HepG2 (cell line): ENCODE data around the gene TMCC1. TPM values are rescaled to one million over a fixed set of nuclear protein-coding genes. Genes with fewer than 3 reads are reported as not detected.

ENCODE experiments used
- AHR ChIP-seq: IDR thresholded peaks from 2 replicates; pipeline ENCODE4 v1.6.1; 2018; ENCODE audit warnings: missing genetic modification reagents, missing compliant biosample characterization
- BRD4 ChIP-seq: sonication (generic); formaldehyde crosslinking; IDR thresholded peaks from 2 replicates; pipeline ENCODE4 v1.4.0; 2020; ENCODE audit warnings: missing genetic modification reagents
- FOSL2 ChIP-seq: sonication (generic); formaldehyde crosslinking; IDR thresholded peaks from 2 replicates; pipeline ENCODE4 v1.4.0; 2020; ENCODE audit warnings: missing genetic modification reagents
- KDM5A ChIP-seq: fragments of 200-600 bp; sonication (generic); IDR thresholded peaks from 2 replicates; pipeline ENCODE4 v1.7.0; 2018; ENCODE audit warnings: antibody characterized with exemption, mild to moderate bottlenecking, low read length, borderline replicate concordance
- KDM6A ChIP-seq: IDR thresholded peaks from 2 replicates; pipeline ENCODE4 v1.6.1; 2016; ENCODE audit warnings: low read depth
- KLF11 ChIP-seq: IDR thresholded peaks from 2 replicates; pipeline ENCODE4 v1.6.1; 2016; ENCODE audit warnings: missing compliant biosample characterization
- KLF15 ChIP-seq: sonication (generic); formaldehyde crosslinking; IDR thresholded peaks from 2 replicates; pipeline ENCODE4 v1.8.1; 2023; ENCODE audit warnings: borderline replicate concordance, mild to moderate bottlenecking, inconsistent platforms, missing genetic modification reagents, mixed read lengths
- MEF2D ChIP-seq: sonication (generic); formaldehyde crosslinking; IDR thresholded peaks from 2 replicates; pipeline ENCODE4 v1.5.1; 2020; ENCODE audit warnings: mild to moderate bottlenecking, missing genetic modification reagents
- MLLT10 ChIP-seq: sonication (generic); formaldehyde crosslinking; IDR thresholded peaks from 2 replicates; pipeline ENCODE4 v1.4.0; 2020; ENCODE audit warnings: missing genetic modification reagents
- MLX ChIP-seq: IDR thresholded peaks from 2 replicates; pipeline ENCODE4 v1.6.1; 2016
- NONO ChIP-seq, 2 experiments: fragments of 450-650 bp in 1 of 2; sonication (generic) in 1 of 2; formaldehyde crosslinking in 1 of 2; IDR thresholded peaks in 1 of 2; conservative IDR thresholded peaks in 1 of 2; 2 replicates each; pipeline versions ENCODE4 v1.6.1 to v1.8.0; 2017 to 2022; ENCODE audit warnings: mild to moderate bottlenecking in 1 of 2, missing genetic modification reagents in 1 of 2, moderate library complexity in 1 of 2
- PRDM4 ChIP-seq: sonication (generic); formaldehyde crosslinking; IDR thresholded peaks from 2 replicates; pipeline ENCODE4 v1.9.0; 2021; ENCODE audit warnings: missing genetic modification reagents, borderline replicate concordance
- RCOR2 ChIP-seq: IDR thresholded peaks from 2 replicates; pipeline ENCODE4 v1.6.1; 2016; ENCODE audit warnings: missing biosample characterization, missing genetic modification reagents
- SMC3 ChIP-seq: IDR thresholded peaks from 2 replicates; pipeline ENCODE4 v1.6.1; 2011; ENCODE audit warnings: low read length, improper control_type of control experiment
- SP1 ChIP-seq, 2 experiments: fragments of 450-650 bp in 1 of 2; sonication (generic) in 1 of 2; formaldehyde crosslinking in 1 of 2; IDR thresholded peaks; 2 replicates each; pipeline versions ENCODE4 v1.4.0 to v1.6.1; 2016 to 2020; ENCODE audit warnings: missing genetic modification reagents in 1 of 2
- ZFP62 ChIP-seq: sonication (generic); formaldehyde crosslinking; IDR thresholded peaks from 2 replicates; pipeline ENCODE4 v1.4.0; 2020; ENCODE audit warnings: missing genetic modification reagents
- ZNF225 ChIP-seq: sonication (generic); formaldehyde crosslinking; IDR thresholded peaks from 2 replicates; pipeline ENCODE4 v1.4.0; 2020; ENCODE audit warnings: mild to moderate bottlenecking, missing genetic modification reagents
- ZNF33B ChIP-seq: sonication (generic); formaldehyde crosslinking; IDR thresholded peaks from 2 replicates; pipeline ENCODE4 v1.5.1; 2020; ENCODE audit warnings: mild to moderate bottlenecking, missing genetic modification reagents
- ZNF343 ChIP-seq: sonication (generic); formaldehyde crosslinking; IDR thresholded peaks from 2 replicates; pipeline ENCODE4 v1.4.0; 2020; ENCODE audit warnings: mild to moderate bottlenecking, missing genetic modification reagents
- ZNF550 ChIP-seq: sonication (generic); formaldehyde crosslinking; IDR thresholded peaks from 2 replicates; pipeline ENCODE4 v1.4.0; 2020; ENCODE audit warnings: mild to moderate bottlenecking, missing genetic modification reagents, borderline replicate concordance
- ZNF563 ChIP-seq: sonication (generic); formaldehyde crosslinking; IDR thresholded peaks from 2 replicates; pipeline ENCODE4 v1.8.0; 2022; ENCODE audit warnings: mild to moderate bottlenecking, moderate library complexity, missing genetic modification reagents
- ZNF737 ChIP-seq: sonication (generic); formaldehyde crosslinking; IDR thresholded peaks from 2 replicates; pipeline ENCODE4 v1.5.0; 2020; ENCODE audit warnings: missing genetic modification reagents, mild to moderate bottlenecking, borderline replicate concordance
- polyA plus RNA-seq, 8 experiments: library from polyadenylated mRNA; depleted of rRNA in 3 of 8; stranded (reverse) in 7 of 8; unstranded in 1 of 8; fragments of >200 nt; fragmentation: Illumina TruSeq in 4 of 8; extraction: Trizol in 4 of 8; gene quantifications; 2 replicates each; pipeline versions ENCODE4 v1.2.1 to v1.2.3, GENCODE V29; 2011 to 2016; ENCODE audit warnings: low read depth in 4 of 8, missing spikeins in 1 of 8, mixed read lengths in 1 of 8; ENCODE audit not compliant: insufficient read depth in 1 of 8
- total RNA-seq, 5 experiments: library from RNA; depleted of rRNA; stranded (reverse); fragments of >200 nt; fragmentation: Illumina TruSeq; extraction: Trizol; gene quantifications; 2 replicates each; pipeline ENCODE4 v1.2.3, GENCODE V29; 2016; ENCODE audit warnings: low read depth in 1 of 5
- TF ChIP-seq, protein P1 (sequence below): sonication (generic); formaldehyde crosslinking; IDR thresholded peaks from 2 replicates; pipeline ENCODE4 v1.8.1; 2022; ENCODE audit warnings: low read depth, mild to moderate bottlenecking, missing genetic modification reagents
- TF ChIP-seq, protein P2 (sequence below): sonication (generic); formaldehyde crosslinking; IDR thresholded peaks from 2 replicates; pipeline ENCODE4; 2020; ENCODE audit warnings: missing genetic modification reagents, mild to moderate bottlenecking, borderline replicate concordance

The TMCC1 gene
- total and polyA plus RNA-seq, 2 of the 13 experiments (the other 11 are each of a cell fraction or from before 2014, with no cell fraction given) = 12.1 to 264 TPM

- no peak for TF ChIP-seq KDM5A
- TF ChIP-seq, protein P1, sequence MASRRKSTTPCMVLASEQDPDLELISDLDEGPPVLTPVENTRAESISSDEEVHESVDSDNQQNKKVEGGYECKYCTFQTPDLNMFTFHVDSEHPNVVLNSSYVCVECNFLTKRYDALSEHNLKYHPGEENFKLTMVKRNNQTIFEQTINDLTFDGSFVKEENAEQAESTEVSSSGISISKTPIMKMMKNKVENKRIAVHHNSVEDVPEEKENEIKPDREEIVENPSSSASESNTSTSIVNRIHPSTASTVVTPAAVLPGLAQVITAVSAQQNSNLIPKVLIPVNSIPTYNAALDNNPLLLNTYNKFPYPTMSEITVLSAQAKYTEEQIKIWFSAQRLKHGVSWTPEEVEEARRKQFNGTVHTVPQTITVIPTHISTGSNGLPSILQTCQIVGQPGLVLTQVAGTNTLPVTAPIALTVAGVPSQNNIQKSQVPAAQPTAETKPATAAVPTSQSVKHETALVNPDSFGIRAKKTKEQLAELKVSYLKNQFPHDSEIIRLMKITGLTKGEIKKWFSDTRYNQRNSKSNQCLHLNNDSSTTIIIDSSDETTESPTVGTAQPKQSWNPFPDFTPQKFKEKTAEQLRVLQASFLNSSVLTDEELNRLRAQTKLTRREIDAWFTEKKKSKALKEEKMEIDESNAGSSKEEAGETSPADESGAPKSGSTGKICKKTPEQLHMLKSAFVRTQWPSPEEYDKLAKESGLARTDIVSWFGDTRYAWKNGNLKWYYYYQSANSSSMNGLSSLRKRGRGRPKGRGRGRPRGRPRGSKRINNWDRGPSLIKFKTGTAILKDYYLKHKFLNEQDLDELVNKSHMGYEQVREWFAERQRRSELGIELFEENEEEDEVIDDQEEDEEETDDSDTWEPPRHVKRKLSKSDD (CRISPR knock-in tag) = no peak
- TF ChIP-seq MEF2D = no peak
- TF ChIP-seq KDM6A = no peak
- no peak for TF ChIP-seq KLF15 (CRISPR knock-in tag)
- TF ChIP-seq NONO (IDR thresholded peaks at IDR 0.05) = no peak
- TF ChIP-seq NONO (CRISPR knock-in tag; conservative IDR thresholded peaks at IDR 0.05) = no peak
- TF ChIP-seq ZNF33B (CRISPR knock-in tag) = no peak
- TF ChIP-seq ZNF225 (CRISPR knock-in tag) = no peak
- no peak for TF ChIP-seq BRD4 (CRISPR knock-in tag)
- no peak for TF ChIP-seq KLF11 (CRISPR knock-in tag)
- TF ChIP-seq ZNF737 (CRISPR knock-in tag) = no peak
- no peak for TF ChIP-seq PRDM4 (CRISPR knock-in tag)
- TF ChIP-seq SMC3 = no peak; the same call in 1 of the 2 replicates
- no peak for TF ChIP-seq MLX
- no peak for TF ChIP-seq RCOR2 (CRISPR knock-in tag)
- TF ChIP-seq ZFP62 (CRISPR knock-in tag) = no peak
- TF ChIP-seq ZNF343 (CRISPR knock-in tag) = no peak
- TF ChIP-seq, protein P2, sequence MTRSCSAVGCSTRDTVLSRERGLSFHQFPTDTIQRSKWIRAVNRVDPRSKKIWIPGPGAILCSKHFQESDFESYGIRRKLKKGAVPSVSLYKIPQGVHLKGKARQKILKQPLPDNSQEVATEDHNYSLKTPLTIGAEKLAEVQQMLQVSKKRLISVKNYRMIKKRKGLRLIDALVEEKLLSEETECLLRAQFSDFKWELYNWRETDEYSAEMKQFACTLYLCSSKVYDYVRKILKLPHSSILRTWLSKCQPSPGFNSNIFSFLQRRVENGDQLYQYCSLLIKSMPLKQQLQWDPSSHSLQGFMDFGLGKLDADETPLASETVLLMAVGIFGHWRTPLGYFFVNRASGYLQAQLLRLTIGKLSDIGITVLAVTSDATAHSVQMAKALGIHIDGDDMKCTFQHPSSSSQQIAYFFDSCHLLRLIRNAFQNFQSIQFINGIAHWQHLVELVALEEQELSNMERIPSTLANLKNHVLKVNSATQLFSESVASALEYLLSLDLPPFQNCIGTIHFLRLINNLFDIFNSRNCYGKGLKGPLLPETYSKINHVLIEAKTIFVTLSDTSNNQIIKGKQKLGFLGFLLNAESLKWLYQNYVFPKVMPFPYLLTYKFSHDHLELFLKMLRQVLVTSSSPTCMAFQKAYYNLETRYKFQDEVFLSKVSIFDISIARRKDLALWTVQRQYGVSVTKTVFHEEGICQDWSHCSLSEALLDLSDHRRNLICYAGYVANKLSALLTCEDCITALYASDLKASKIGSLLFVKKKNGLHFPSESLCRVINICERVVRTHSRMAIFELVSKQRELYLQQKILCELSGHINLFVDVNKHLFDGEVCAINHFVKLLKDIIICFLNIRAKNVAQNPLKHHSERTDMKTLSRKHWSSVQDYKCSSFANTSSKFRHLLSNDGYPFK = no peak
- no peak for TF ChIP-seq ZNF563
- peak; percentile 16; the same call in 1 of the 2 replicates for TF ChIP-seq FOSL2 (CRISPR knock-in tag)
- no peak for TF ChIP-seq SP1 (IDR thresholded peaks at IDR 0.05)
- no peak for TF ChIP-seq SP1 (CRISPR knock-in tag; IDR thresholded peaks at IDR 0.05)
- no peak for TF ChIP-seq MLLT10 (CRISPR knock-in tag)
- TF ChIP-seq ZNF550 = no peak
- no peak for TF ChIP-seq AHR (CRISPR knock-in tag)
These were observed 265.4 kb downstream of the TMCC1 start (continued) for GRCh38 chr3:129628169-129628522.
